Hepatocyte (in vitro differentiated cells): ENCODE data around the gene NEUROG1.

Experiments used
- EZH2 ChIP-seq: fragments of 200-600 bp; sonication (generic); IDR thresholded peaks from 2 replicates; pipeline ENCODE4 v1.6.1; 2016; ENCODE audit warnings: antibody characterized with exemption, mild to moderate bottlenecking, borderline replicate concordance
- EZH2phosphoT487 ChIP-seq: fragments of 200-600 bp; sonication (generic); IDR thresholded peaks from one replicate; pipeline ENCODE4 v1.6.1; 2018; ENCODE audit warnings: antibody characterized with exemption, mild to moderate bottlenecking, low read depth, moderate library complexity; ENCODE audit not compliant: unreplicated experiment, severe bottlenecking
- TF ChIP-seq, protein P1 (sequence below): fragments of 200-600 bp; sonication (generic); IDR thresholded peaks from 2 replicates; pipeline ENCODE4 v1.5.1; 2016; ENCODE audit warnings: antibody characterized with exemption, mild to moderate bottlenecking; ENCODE audit not compliant: poor library complexity

DNA sequence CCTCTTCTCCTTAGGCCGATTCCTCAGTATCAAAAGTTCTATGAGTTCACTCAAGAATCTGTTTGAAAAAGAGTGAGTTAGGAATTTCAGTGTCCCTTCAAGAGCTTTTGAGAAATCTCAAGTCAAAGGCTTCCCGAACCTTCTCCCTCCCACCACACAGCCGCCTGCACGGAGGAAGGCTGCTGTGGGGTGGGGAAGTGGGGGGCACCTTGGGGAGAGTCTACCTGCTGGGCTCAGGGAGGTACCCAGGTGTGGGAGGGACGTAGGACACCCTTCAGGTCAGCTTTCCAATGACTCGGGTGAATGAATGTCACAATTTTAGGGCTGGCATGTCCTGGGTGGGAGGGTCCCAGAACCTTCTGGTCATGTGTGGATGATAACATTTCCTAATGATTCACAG, 25.5 kb upstream of the NEUROG1 start:
- TF ChIP-seq, protein P1, sequence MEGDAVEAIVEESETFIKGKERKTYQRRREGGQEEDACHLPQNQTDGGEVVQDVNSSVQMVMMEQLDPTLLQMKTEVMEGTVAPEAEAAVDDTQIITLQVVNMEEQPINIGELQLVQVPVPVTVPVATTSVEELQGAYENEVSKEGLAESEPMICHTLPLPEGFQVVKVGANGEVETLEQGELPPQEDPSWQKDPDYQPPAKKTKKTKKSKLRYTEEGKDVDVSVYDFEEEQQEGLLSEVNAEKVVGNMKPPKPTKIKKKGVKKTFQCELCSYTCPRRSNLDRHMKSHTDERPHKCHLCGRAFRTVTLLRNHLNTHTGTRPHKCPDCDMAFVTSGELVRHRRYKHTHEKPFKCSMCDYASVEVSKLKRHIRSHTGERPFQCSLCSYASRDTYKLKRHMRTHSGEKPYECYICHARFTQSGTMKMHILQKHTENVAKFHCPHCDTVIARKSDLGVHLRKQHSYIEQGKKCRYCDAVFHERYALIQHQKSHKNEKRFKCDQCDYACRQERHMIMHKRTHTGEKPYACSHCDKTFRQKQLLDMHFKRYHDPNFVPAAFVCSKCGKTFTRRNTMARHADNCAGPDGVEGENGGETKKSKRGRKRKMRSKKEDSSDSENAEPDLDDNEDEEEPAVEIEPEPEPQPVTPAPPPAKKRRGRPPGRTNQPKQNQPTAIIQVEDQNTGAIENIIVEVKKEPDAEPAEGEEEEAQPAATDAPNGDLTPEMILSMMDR: no peak
- TF ChIP-seq EZH2 (no peak), EZH2phosphoT487 (no peak)
